Ascending aorta (tissue), 2 donors: ENCODE measurements around the gene LIN7B. TPM values are rescaled to one million over a fixed set of nuclear protein-coding genes. Genes with fewer than 3 reads are reported as not detected.

ENCODE experiments used
- DNase-seq, 2 donors: peaks; one replicate each; pipeline ENCODE4 v3.0.0-alpha.2; 2019; ENCODE audit warnings: low spot score in 2 of 2
- H3K27ac ChIP-seq, 2 donors: fragments of 200-600 bp; sonication (generic); one replicate each; pipeline ENCODE4 v1.5.1; 2016 to 2017; ENCODE audit warnings: mild to moderate bottlenecking in 1 of 2
- H3K27me3 ChIP-seq: fragments of 200-600 bp; sonication (generic); one replicate; pipeline ENCODE4 v1.5.1; 2017
- H3K36me3 ChIP-seq, 2 donors: fragments of 200-600 bp; sonication (generic); one replicate each; pipeline ENCODE4 v1.5.1; 2016
- H3K4me1 ChIP-seq, 2 donors: fragments of 200-600 bp; sonication (generic); one replicate each; pipeline ENCODE4 v1.5.1; 2016 to 2017; ENCODE audit warnings: mild to moderate bottlenecking in 1 of 2
- H3K4me3 ChIP-seq, 2 donors: fragments of 200-600 bp; sonication (generic); one replicate each; pipeline ENCODE4 v1.5.1; 2016 to 2017; ENCODE audit warnings: mild to moderate bottlenecking in 1 of 2
- H3K9me3 ChIP-seq, 2 donors: fragments of 200-600 bp; sonication (generic); one replicate each; pipeline ENCODE4 v1.5.1; 2016
- CTCF ChIP-seq, 3 experiments: fragments of 200-600 bp in 2 of 3; fragments of 450-650 bp in 1 of 3; sonication (generic) in 2 of 3; IDR thresholded peaks; one replicate each; pipeline ENCODE4 v1.5.1; 2016 to 2019; ENCODE audit warnings: antibody characterized with exemption in 3 of 3, mild to moderate bottlenecking in 1 of 3, moderate library complexity in 1 of 3
- intact Hi-C: fragments of 100-400 bp; cut with DNase I; formaldehyde crosslinking; loops from one replicate; pipeline ENCODE4 v1.15.1; 2023
- total RNA-seq: library from RNA; depleted of rRNA; stranded (reverse); fragments of >200 nt; gene quantifications from one replicate; pipeline ENCODE4 v1.1.0, GENCODE V29; 2016

The LIN7B gene
- total RNA-seq, 1 donor from 2014 or later, result 42.1 TPM

GRCh38 chr19:49167857-49168409, 53.8 kb downstream of the LIN7B start:
- Histone ChIP-seq H3K4me3 (no peak overlapping the region), H3K27ac (no peak overlapping the region), H3K27me3 (no peaks in the 10 kb centered on the region), H3K4me1 (peaks cover 7 to 19% of the 10 kb centered on the region in 2 donors), H3K36me3 (peaks cover 42 to 52% of the 10 kb centered on the region in 2 donors), H3K9me3 (no peaks in the 10 kb centered on the region)
- intact Hi-C loops, result no loop called here
- no peak for TF ChIP-seq CTCF (IDR thresholded peaks at IDR 0.05)
- no peak for DNase-seq

Other genes starting within 250 kb of the LIN7B start
- 237 TPM for gene PLEKHA4, start 245.8 kb upstream of the LIN7B start, total RNA-seq
- gene PPP1R15A, start 241.9 kb upstream of the LIN7B start, total RNA-seq, result 142 TPM
- not detected for gene TULP2, start 215.6 kb upstream of the LIN7B start, total RNA-seq
- gene NUCB1, start 214.1 kb upstream of the LIN7B start, total RNA-seq, result 505 TPM
- not detected for gene DHDH, start 180.7 kb upstream of the LIN7B start, total RNA-seq
- 182 TPM for gene BAX, start 159.5 kb upstream of the LIN7B start, total RNA-seq
- gene FTL, start 149.1 kb upstream of the LIN7B start, total RNA-seq, result 7,736 TPM
- 21.8 TPM for gene GYS1, start 121.1 kb upstream of the LIN7B start, total RNA-seq
- gene RUVBL2, start 120.5 kb upstream of the LIN7B start, total RNA-seq, result 106 TPM
- gene LHB, start 97.3 kb upstream of the LIN7B start, total RNA-seq, result not detected
- not detected for gene CGB3, start 90.0 kb upstream of the LIN7B start, total RNA-seq
- not detected for gene CGB2, start 82.5 kb upstream of the LIN7B start, total RNA-seq
- not detected for gene CGB1, start 77.5 kb upstream of the LIN7B start, total RNA-seq
- not detected for gene CGB5, start 70.5 kb upstream of the LIN7B start, total RNA-seq
- gene CGB8, start 65.3 kb upstream of the LIN7B start, total RNA-seq, result not detected
- 10.2 TPM for gene CGB7, start 56.6 kb upstream of the LIN7B start, total RNA-seq
- gene NTF4, start 49.6 kb upstream of the LIN7B start, total RNA-seq, result not detected
- gene KCNA7, start 41.7 kb upstream of the LIN7B start, total RNA-seq, result not detected
- gene SNRNP70, start 28.9 kb upstream of the LIN7B start, total RNA-seq, result 185 TPM
- gene C19orf73, start 4.8 kb downstream of the LIN7B start, total RNA-seq, result not detected
- 33.3 TPM for gene PPFIA3, start 5.2 kb downstream of the LIN7B start, total RNA-seq
- not detected for gene HRC, start 41.0 kb downstream of the LIN7B start, total RNA-seq
- gene TRPM4, start 43.4 kb downstream of the LIN7B start, total RNA-seq, result 63.4 TPM
- gene SLC6A16, start 210.8 kb downstream of the LIN7B start, total RNA-seq, result 0.85 TPM
- gene CD37, start 221.0 kb downstream of the LIN7B start, total RNA-seq, result 15.6 TPM
- gene TEAD2, start 248.0 kb downstream of the LIN7B start, total RNA-seq, result 51.4 TPM
- not detected for gene DKKL1, start 249.5 kb downstream of the LIN7B start, total RNA-seq